ENCODE data around the gene CNTNAP2. TPM values are rescaled to one million over a fixed set of nuclear protein-coding genes. Genes with fewer than 3 reads are reported as not detected.

CNTNAP2 gene
- total and polyA plus RNA-seq, 9 of the 15 experiments (the other 6 are each of a cell fraction or from before 2014, with no cell fraction given) = 0.04 to 0.62 (median 0.09) TPM; not detected in 4

GRCh38 chr7:148163246-148163645 is 2046.6 kb downstream of the CNTNAP2 start:
- ATAC-seq (no peak), FAIRE-seq (no peak), DNase-seq (ENCODE audit: extremely low read depth in 1 of 4, low spot score in 3 of 4) (no peak)
- WGBS (ENCODE audit: insufficient coverage, low coverage, missing lambda C conversion rate) = 4% methylated on average over 1 of the region's 1 CpG
- Histone ChIP-seq H3K79me2 (ENCODE audit: control insufficient read depth, insufficient read depth, low read length) (no peaks in the 10 kb centered on the region), H4K20me1 (replicated peaks; ENCODE audit: control insufficient read depth, insufficient read depth, low read length) (no peaks in the 10 kb centered on the region), H3K4me2 (ENCODE audit: insufficient read depth, low read length) (no peak overlapping the region), H2AFZ (ENCODE audit: low read depth, low read length) (no peak overlapping the region), H3K27ac (ENCODE audit: extremely low read depth, low read depth, low read length) (no peak overlapping the region), H3K9me1 (ENCODE audit: control insufficient read depth, insufficient read depth, low read length) (no peaks in the 10 kb centered on the region), H3K4me3 (no peak overlapping the region), H3K9ac (ENCODE audit: insufficient read depth in 1 of 2, low read depth in 2 of 2, low read length in 2 of 2) (no peak overlapping the region), H3K36me3 (ENCODE audit: control insufficient read depth, insufficient read depth, low read length) (no peaks in the 10 kb centered on the region), H3K27me3 (ENCODE audit: control insufficient read depth in 2 of 2, insufficient read depth in 2 of 2, low read length in 2 of 2) (no peaks in the 10 kb centered on the region), H3K4me1 (replicated peaks in 1 of 2; ENCODE audit: control insufficient read depth in 2 of 2, insufficient read depth in 2 of 2, low read length in 2 of 2) (no peaks in the 10 kb centered on the region), H3K9me3 (replicated peaks; ENCODE audit: control insufficient read depth, insufficient read depth, low read depth, low read length) (no peaks in the 10 kb centered on the region)
- no peak for TF ChIP-seq ELF4 (CRISPR knock-in tag; IDR thresholded peaks at IDR 0.05)
- no peak for TF ChIP-seq ZBTB11 (CRISPR knock-in tag; IDR thresholded peaks at IDR 0.05)
- TF ChIP-seq GABPB1 (CRISPR knock-in tag; IDR thresholded peaks at IDR 0.05) = no peak
- no peak for TF ChIP-seq ETS2 (tag; IDR thresholded peaks at IDR 0.05; ENCODE audit: borderline replicate concordance, poor library complexity, severe bottlenecking)
- TF ChIP-seq TFE3 (CRISPR knock-in tag; IDR thresholded peaks at IDR 0.05) = no peak
- TF ChIP-seq, protein P1, sequence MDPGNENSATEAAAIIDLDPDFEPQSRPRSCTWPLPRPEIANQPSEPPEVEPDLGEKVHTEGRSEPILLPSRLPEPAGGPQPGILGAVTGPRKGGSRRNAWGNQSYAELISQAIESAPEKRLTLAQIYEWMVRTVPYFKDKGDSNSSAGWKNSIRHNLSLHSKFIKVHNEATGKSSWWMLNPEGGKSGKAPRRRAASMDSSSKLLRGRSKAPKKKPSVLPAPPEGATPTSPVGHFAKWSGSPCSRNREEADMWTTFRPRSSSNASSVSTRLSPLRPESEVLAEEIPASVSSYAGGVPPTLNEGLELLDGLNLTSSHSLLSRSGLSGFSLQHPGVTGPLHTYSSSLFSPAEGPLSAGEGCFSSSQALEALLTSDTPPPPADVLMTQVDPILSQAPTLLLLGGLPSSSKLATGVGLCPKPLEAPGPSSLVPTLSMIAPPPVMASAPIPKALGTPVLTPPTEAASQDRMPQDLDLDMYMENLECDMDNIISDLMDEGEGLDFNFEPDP (CRISPR knock-in tag; IDR thresholded peaks at IDR 0.05) = no peak
- BruUV-seq (replicated peaks) = no TSS peak
- in situ Hi-C loops (cut with MboI) = no loop called here
- intact Hi-C loops (cut with micrococcal nuclease) = no loop called here
- ChIA-PET CTCF (ENCODE audit: low intra/inter-chr PET ratio) (no interaction called here), POLR2A (interaction anchor here (0.8 to 1.0 kb wide), 2 partner anchors 11 kb away, joined by 3 read pairs; no protein-coding TSS in a partner anchor)
